Esophagus muscularis mucosa (tissue), 4 donors: ENCODE results near the gene TMEM45A.

Experiments used
- CTCF ChIP-seq, 3 experiments: fragments of 200-600 bp in 2 of 3; fragments of 450-650 bp in 1 of 3; sonication (generic) in 2 of 3; IDR thresholded peaks; one replicate each; pipeline ENCODE4 v1.5.1; 2017 to 2019; ENCODE audit warnings: antibody characterized with exemption in 3 of 3, mild to moderate bottlenecking in 2 of 3, moderate library complexity in 1 of 3
- EP300 ChIP-seq: sonication (generic); formaldehyde crosslinking; IDR thresholded peaks from one replicate; pipeline ENCODE4 v1.6.1; 2017; ENCODE audit warnings: antibody characterized with exemption
- POLR2AphosphoS5 ChIP-seq, 2 donors: sonication (generic); formaldehyde crosslinking; IDR thresholded peaks; one replicate each; pipeline ENCODE4 v1.6.1; 2017; ENCODE audit warnings: antibody characterized with exemption in 2 of 2

GRCh38 chr3:100465892-100466777, 26.3 kb upstream of the TMEM45A start:
- TF ChIP-seq CTCF (IDR thresholded peaks at IDR 0.05) (no peak), POLR2AphosphoS5 (IDR thresholded peaks at IDR 0.05) (no peak), EP300 (no peak)
